ENCODE measurements around the gene COG5.

COG5 gene

GRCh38 chr7:107322015-107322414, 241.7 kb downstream of the COG5 start:
- no peak for ATAC-seq

GRCh38 chr7:107321611-107322010, 242.1 kb downstream of the COG5 start:
- no peak for ATAC-seq
- TF ChIP-seq PATZ1 (CRISPR knock-in tag; IDR thresholded peaks at IDR 0.05; ENCODE audit: borderline replicate concordance) (no peak), ZC3H10 (CRISPR knock-in tag; IDR thresholded peaks at IDR 0.05) (no peak), CSRNP3 (CRISPR knock-in tag; IDR thresholded peaks at IDR 0.05) (no peak), CSDC2 (CRISPR knock-in tag; IDR thresholded peaks at IDR 0.05) (no peak), POU6F1 (CRISPR knock-in tag; IDR thresholded peaks at IDR 0.05; ENCODE audit: borderline replicate concordance, low read depth) (no peak), TSHZ2 (CRISPR knock-in tag; IDR thresholded peaks at IDR 0.05) (no peak), CREB5 (CRISPR knock-in tag; IDR thresholded peaks at IDR 0.05; ENCODE audit: low read depth) (no peak), PPARA (CRISPR knock-in tag; IDR thresholded peaks at IDR 0.05; ENCODE audit: borderline replicate concordance) (no peak), ISL1 (CRISPR knock-in tag; IDR thresholded peaks at IDR 0.05) (no peak), ZFP3 (CRISPR knock-in tag; IDR thresholded peaks at IDR 0.05) (no peak), OSR1 (CRISPR knock-in tag; IDR thresholded peaks at IDR 0.05) (no peak)

More at GRCh38 chr7:107322015-107322414, 241.7 kb downstream of the COG5 start:
- TF ChIP-seq PATZ1 (CRISPR knock-in tag; IDR thresholded peaks at IDR 0.05; ENCODE audit: borderline replicate concordance) (no peak), ZFP3 (CRISPR knock-in tag; IDR thresholded peaks at IDR 0.05) (no peak), RARB (CRISPR knock-in tag; IDR thresholded peaks at IDR 0.05) (no peak), TSHZ2 (CRISPR knock-in tag; IDR thresholded peaks at IDR 0.05) (no peak), ARNTL (CRISPR knock-in tag; IDR thresholded peaks at IDR 0.05; ENCODE audit: borderline replicate concordance, low read depth) (no peak), ZNF8 (CRISPR knock-in tag; IDR thresholded peaks at IDR 0.05) (no peak), ZNF70 (CRISPR knock-in tag; IDR thresholded peaks at IDR 0.05) (no peak), POU6F1 (CRISPR knock-in tag; IDR thresholded peaks at IDR 0.05; ENCODE audit: borderline replicate concordance, low read depth) (no peak), ISL1 (CRISPR knock-in tag; IDR thresholded peaks at IDR 0.05) (no peak), GLIS3 (CRISPR knock-in tag; IDR thresholded peaks at IDR 0.05) (no peak), SNAI2 (CRISPR knock-in tag; IDR thresholded peaks at IDR 0.05) (no peak), CSDC2 (CRISPR knock-in tag; IDR thresholded peaks at IDR 0.05) (no peak)
